RKO (cell line): Measurements from ENCODE around the gene LMO7.

Source experiments
- DNase-seq: peaks from one replicate; pipeline ENCODE4 v3.0.0-alpha.2; 2016; ENCODE audit warnings: low spot score

LMO7 gene

DNA sequence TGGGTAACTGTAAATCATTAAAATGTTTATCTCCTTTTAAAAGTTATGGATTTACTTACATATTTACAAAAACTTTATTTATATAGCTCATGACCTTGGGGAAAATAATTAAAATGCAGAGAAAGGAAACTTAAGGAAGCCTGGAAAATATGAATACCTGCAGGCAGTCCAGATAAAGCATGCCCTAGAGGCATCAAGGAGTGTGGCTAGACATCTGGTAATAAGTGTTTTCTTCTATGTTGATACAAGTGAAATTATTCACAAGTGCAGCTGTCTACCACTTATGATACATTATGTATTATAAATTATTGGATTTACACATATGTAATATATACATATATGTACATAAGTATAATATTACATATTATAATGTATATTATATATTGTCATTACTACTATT, 207.9 kb downstream of the LMO7 start:
- DNase-seq: no peak

DNA sequence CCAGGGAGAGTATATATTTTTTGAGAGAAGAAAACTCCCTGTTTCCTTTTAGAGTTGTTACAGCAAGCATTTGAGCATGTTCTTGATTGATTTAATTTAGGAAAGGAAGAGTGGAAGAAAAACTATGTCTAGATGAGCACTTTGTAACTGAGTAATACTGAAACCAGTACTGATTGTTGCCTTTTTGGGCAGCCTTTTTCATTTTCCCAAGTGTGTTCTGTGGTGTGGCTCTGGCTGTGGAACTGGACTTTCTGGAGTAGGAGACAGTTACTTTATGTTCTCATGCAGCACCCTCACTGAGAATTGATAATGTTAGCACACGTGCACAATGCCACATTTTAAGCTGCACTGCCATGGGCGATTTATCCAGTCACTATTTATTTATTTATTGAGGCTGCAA, 211.5 kb downstream of the LMO7 start:
- no peak for DNase-seq

DNA sequence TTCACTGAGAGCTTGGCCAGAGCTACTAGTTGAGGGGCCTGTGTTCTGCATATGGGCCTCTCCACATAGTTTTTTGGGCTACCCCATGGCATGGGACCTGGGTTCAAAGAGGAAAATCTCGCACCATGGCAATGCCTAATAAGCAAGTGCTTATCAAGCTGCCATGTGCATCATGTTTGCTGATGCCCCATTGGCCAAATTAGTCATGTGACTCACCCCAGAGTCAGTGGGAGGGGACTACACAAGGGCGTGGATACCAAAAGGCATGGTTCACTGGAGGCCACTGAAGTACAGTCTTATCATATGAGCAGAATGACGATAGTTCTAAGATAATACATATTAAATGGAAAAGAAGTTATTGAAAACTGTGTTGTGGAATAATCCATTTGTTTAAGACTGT, 214.8 kb downstream of the LMO7 start:
- peak; percentile 30 for DNase-seq

DNA sequence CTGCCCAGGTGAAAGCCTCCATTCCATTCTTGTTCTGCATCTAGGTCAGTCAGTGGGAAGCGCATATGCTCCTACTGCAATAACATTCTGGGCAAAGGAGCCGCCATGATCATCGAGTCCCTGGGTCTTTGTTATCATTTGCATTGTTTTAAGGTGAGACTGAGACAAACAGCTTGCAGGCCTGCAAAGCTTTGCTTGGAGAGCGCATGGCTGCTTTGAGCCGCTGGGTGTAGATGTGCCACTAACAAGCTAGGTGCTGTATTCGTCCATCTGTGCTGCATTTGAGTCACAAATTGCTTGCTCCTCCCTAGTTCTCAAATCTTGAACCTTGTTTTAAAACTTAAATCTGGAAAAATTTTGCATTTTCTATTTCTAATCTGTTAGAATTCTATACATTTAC, 219.1 kb downstream of the LMO7 start:
- DNase-seq: no peak

DNA sequence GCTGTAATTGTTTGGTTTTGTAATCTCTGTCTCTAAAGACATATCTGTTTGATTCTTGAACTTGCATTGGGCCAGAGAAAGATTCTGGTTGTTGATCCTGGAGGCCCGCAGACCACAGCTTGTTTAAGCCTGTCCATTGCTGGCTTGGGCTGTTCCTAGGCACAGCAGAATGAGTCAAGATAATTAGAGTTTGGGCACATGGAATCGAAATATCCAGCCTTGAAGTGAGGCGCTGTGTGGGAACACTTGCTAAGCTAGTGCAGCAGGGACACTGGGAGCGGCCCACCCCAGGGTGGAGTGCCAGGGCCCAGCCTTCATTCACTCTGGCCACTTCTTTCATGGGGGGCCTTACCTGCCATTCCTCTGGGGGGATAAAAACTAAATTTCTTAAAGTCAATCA, 219.7 kb downstream of the LMO7 start:
- DNase-seq: no peak

DNA sequence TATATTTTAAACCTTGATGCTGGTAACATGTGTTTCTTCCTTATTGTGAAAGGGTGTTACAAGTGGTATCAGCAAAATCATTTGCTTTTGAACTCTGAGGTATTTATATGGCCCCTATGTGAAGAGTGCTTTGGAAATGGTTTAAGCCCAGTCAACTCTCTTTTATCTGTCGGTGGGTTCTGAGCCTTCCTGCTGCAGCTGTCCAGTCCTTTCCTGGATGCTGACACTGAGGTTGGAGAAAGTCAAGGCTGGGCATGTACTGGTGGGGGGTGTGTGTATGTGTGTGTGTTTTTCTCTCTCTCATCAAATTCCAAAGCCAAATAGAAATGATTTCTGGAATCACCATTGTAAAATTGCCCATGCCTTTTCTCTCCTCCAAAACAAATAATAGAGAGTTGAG, 221.2 kb downstream of the LMO7 start:
- DNase-seq: no peak

DNA sequence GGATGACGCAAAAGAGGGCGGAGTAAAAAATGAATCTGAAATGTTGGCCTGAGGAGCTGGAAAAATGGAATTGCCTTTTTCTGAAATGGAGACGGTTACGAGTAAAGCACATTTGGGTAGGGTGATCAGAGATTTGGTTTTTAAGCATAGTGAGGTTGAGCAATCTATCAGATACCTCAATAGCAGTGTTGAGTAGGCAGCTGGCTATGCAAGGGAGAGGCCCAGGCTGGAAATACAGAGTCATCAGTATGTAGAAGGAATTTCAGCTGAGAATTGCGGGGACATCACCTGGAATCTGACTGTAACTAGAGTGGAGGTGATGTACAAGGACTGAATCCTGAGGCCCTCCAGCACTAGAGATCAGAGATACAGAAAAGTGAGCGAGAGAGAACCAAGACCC, 224.8 kb downstream of the LMO7 start:
- no peak for DNase-seq

DNA sequence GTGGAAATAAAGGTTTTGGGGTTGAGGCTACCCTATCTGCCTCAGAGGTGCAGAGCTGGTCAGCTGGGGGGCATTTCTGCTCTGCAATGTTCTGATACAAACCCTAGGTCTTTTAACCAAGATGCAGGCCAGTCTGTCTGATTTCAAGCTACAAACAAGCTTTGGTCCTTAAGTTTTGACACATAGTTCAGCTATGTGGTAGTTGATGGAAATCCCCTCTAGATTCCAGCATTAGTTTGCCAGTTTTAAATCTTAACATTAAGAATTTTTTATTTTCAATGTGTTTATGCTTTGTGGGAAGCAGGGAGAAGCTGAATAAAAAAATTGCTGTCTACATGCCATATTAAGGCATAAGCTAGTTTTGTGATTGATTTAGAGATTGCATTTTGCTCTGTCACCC, 225.7 kb downstream of the LMO7 start:
- DNase-seq: no peak

DNA sequence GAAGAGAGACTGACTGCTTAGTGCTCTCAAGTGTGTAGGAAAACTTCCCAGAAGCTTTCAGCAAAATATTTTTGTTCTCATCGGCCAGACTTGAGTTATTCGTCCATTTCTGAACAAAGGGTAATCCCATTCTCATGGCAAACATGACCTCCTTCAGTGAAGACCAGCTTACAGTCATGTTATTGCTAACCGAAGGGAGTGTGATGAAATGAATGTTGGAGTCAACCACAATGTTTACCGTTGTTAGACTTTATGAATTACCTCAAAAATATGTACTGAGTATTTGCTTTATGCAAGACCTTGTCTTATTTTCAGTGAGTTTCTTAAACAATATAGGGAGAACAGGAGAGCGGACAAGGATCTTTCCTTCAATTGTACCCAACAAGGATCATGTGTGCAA, 228.6 kb downstream of the LMO7 start:
- DNase-seq: no peak

DNA sequence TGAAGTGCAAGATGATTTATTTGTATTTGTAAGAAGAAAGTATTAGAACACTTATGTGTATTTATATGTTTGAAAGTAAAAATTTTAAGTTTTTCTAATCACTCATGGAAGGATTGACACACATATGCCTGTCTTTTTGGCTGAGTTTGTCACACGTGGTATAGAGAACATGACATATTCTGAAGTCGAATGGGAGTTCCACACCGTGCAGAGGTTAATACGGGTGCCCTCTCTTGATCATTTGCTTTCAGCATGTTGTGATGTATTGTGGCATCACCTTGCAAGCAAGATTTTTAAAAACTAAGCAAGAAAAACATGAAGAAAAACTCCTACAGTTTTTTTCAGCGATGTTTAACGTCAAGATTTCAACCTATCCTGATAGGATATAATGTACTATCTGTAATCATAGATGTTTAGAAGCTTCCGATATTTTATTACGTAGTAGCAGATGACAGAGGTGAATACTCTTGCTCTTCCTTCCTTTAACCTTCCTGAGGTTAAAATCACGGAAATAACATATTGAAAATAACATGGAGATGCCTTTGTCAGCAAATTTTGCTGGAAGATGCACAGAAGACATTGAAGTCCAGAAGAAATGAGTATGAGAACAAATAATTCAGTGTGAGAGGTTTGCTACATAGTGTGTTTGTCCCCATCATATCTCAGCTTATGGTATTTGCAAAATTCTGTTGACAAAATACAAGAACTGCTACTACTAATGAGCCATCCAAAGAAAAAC, 231.4 kb downstream of the LMO7 start:
- DNase-seq: no peak

DNA sequence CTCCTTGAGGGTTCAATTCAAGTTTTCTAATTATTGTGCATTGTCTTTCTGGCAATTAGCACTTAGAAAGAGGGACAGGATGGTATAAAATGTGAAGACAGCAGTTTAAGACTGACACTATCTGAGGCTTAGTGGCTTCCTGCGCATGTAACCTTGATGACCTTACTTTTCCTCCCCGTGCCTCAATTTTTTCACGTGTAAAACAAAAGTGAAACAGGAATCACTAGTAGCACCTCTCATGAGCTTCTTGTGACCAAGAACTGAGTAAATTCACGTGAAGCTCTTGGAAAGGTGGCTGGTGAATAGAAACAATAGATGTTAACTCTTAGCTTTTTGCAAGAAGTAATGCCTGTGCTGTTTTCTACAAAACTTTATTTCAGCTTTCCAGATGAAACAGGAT, 233.9 kb downstream of the LMO7 start:
- no peak for DNase-seq

DNA sequence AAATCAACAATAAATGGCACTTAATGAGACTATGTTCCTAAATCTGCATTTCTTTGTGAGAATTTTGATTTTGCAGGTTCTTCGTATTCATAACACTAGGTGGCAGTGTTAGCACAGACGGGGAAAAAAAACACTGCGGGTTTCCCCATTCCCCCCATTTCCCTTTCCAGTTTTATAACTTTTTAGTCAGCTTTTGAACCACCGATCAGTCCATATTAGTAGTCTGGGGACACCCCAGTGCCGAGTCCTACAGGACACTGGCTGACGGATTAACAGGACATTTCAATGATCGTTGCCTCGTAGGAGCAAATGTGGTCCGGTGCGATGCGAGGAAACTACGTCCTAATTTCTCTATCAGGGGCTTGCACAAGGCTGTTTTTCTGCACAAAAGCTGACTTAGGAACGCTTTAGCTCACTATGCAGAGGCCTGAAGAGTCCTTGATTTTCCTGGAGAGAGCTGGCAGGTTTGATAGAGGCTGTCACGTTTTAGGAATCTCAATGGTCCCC, 234.3 kb downstream of the LMO7 start:
- DNase-seq: peak; percentile 7

DNA sequence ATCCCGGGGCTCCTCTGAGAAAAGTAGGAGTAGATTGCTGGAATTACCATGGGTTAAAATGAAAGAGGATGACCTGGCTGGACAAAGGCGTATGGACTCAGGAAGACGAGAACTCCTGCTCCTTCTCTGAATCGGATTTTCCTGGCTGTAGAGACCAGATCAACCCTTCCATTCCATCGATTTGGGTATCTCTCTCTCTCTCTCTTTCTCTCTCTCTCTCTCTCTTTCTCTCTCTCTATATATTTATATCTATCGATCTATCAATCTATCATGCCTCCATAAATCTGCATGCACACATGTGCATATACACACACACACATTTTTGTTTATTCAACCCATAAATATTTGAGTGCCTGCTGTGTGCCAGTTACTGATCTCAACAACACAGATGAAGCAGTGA, 234.9 kb downstream of the LMO7 start:
- DNase-seq: no peak

DNA sequence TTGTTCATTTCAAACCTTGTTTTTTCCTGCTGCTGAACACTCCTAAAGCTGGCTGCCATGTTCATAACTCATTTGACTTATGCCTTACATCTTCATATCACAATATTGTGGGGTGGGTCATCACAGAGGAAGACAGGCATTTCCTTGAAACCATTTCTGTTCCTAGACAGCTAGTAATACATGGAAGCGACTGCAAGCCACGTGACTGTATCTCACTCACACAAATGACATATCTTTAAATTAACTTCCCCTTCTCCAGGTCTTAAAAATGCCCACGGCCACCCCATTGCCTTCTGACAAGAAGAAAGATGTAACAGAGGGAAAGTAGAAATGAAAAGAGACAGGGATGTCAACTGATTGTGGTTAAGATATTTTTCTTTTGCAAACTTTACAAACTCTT, 236.8 kb downstream of the LMO7 start:
- DNase-seq: no peak

DNA sequence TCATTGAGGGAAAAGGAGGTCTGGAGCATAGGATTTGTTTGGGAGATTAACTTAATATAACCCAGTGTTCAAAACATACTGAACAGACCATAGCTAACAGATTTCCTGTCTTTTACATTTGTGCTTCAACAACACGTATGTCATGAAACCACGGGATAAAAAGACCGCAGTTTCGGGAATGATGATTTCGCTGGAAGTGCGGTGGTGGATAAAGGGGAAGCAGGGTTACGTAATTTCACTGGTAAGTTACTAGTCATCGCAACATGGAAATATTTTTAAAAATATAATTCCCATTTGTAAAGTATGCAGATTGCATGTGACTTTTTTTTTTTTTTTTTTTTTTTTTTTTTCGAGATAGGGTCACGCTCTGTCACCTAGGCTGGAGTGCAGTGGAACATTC, 237.4 kb downstream of the LMO7 start:
- no peak for DNase-seq

DNA sequence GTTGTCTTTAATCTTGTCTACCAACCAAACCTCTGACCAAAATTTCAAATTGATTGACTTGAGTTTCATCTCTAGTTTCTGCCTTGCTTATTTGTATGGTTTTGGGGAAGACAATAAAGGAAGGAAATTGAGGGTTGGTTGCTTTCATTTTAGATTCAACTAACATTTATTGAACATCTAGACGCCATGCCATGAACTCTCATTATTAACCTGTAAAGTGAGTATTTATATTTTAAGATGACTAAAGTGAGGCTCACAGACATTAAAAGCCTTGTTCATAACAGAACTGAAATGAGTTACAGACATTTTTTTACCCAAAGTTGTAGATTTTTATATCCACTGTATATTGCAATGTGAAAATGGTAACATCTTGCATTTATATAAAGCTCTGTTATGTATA, 239.3 kb downstream of the LMO7 start:
- no peak for DNase-seq

DNA sequence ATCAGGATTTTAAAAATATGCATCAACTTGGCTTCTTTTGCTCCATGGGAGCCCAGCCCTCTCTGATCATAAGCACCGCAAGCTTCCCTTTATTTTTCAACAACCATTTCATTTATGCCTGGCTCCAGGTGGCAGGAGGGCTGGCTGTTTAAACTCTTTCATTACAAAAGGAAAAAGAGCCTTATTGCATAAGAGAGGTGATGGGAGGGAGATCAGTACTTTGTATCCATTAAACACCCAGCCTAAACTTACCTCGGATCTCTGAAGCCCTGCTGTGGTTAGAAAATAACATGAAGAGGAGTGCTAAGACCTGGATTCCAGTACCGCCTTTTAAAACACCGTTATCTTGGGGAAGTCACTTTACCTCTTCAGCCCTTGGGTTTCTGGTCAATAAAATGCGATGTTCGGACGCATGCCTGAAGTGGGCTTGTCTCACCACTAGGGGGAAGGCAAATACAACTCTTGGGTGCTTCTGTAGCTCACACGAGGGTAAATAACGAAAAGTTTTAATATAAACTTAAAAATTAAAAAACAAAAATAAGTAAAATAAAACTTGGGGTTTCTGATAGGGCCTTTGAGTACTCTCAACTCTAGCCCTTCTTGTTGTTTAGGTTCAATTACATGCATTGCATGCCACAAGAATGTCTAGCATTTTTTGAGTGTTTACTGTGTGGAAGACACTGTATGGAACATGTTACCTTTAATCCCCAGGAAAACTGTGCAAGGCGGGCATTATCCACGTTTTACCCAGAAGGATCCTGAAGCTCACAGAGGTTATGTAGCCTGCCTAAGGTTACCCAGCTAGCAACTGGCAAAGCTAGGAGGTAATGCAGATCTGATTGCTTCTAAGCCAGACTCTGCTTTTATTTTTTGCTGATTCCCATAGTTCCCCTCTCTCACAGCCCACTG, 240.3 kb downstream of the LMO7 start:
- peak; percentile 76 for DNase-seq

DNA sequence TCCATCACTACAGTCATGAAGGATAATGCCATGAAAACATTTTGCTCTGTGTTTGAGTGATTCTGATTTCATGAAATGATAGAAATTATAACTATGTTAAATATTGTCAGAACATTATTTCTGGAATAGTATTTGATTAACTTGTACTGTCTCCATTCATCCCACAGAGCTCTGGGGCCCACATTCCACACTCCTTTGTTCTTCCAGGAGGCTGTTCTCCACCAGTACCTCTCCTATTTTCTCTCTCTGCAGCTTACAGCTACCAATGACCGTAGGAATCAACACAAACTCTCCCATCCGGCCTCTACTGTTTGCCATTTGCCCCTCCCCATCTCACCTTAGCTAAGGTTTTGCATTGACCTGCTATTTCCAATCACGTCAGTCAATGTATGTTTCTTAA, 240.9 kb downstream of the LMO7 start:
- DNase-seq: no peak

DNA sequence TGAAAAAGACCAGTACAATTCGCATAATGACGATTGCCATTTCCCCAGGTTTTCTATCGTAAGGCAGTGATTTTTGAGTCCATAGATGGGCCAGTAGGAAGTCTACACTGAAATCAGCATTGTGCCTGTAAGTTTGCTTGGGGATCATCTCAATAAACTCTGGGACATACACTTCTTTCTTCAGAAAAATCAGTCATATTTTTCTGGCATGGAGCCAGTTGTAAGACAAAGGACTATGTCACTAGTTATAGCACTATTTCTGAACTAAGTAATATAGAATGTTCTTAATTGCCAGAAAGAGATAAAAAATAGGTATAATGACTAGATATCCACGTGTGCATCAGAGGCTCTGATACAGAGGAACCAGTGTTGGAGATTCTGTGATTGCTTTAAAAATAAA, 243.5 kb downstream of the LMO7 start:
- DNase-seq: no peak

DNA sequence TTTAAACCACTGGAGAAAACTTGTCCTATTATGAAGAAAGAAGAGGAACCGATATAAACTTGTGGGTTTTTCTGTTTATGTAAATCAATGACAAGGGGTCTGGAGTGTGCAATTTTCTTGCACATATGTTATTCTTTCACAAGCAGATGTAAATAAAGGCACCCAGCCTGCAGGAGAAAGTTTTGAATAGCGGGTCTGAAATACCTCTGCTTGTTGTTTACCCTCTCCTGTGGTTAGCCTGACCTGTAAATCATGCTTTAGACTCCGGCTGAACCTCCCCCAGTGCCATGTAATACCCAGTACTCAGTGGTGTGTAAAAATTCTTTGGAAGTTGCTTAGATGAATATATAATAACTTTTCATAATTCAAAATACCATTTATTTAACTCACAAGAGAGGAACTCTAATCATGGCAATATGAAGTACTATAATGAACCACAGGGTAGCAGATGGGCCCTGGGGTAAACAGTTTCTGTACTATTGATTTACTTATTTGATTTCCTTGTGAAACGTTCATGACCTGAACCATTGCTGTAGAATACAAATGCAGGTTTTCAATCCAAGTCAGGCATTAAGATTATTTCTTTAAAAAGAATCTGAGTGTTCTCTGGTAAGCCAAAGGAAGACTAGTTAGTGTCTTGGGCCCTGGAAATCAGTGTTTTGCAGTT, 245.1 kb downstream of the LMO7 start:
- DNase-seq: no peak

DNA sequence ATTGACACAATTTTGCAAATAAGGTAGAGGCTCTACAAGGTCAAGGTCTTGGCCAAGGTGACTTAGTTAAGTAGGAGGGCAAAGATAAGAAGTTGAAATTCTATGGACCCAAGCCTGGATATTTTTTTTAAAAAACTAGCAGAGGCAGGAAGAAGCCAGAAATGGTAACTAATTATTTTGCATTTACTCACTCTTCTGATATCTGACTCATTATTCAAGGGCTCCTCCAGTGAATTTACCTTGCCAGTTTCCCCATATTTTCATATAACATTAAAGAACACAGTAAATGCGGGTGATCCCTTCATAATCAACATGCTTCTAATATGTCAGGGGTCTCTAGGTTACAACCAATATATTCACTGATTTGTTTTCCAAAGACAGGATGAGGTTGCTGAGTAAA, 246.1 kb downstream of the LMO7 start:
- no peak for DNase-seq

DNA sequence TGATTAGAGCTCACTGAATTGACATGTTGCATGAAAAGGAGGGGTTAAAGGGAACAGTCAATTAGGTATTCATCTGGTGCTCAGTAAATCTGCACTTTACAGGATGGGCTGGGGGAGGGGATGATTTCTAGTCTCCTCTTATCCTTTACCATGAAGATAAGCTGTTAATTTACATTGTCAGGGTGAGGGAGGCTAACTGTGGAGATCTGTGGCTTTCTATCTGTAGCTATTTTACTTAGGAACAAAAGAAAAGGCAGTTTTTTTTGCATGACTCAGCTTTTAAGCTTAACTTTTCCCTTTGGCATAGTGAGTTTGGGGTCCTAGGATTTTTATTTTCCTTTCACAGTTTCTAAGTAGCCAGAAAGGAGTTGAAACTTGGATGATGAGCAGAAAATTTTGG, 253.3 kb downstream of the LMO7 start:
- no peak for DNase-seq

DNA sequence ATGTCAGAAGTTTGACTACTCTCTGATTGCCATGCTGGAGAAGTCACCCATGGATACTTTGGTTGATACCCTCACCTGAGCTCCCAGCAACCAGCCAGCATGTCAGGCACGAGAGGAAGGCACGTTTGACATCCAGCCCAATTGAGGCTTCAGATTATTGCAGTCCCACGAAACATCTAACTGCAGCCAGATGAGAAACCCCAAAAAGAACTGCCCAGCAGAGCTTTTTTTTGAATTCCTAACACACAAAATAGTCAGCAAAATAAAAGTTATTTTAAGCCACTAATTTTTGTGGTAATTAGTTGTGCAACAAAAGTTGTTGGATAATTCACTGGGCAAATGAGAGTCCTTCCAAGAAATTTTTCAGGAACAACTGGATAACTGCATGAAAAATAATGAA, 259.0 kb downstream of the LMO7 start:
- DNase-seq: no peak
